ENCODE results near the gene POLN.

- TF ChIP-seq ATF2 (CRISPR knock-in tag; IDR thresholded peaks at IDR 0.05; ENCODE audit: borderline replicate concordance, low read depth): no peak
- no peak for TF ChIP-seq FOXJ3 (CRISPR knock-in tag; IDR thresholded peaks at IDR 0.05; ENCODE audit: borderline replicate concordance)
- no peak for TF ChIP-seq CBFB (CRISPR knock-in tag; IDR thresholded peaks at IDR 0.05; ENCODE audit: low read depth)
- TF ChIP-seq CTCF (IDR thresholded peaks at IDR 0.05): no peak
- TF ChIP-seq ZNF423 (CRISPR knock-in tag; IDR thresholded peaks at IDR 0.05): no peak
- TF ChIP-seq GABPB1 (CRISPR knock-in tag; IDR thresholded peaks at IDR 0.05): no peak
Measured at GRCh38 chr4:2163311-2163821, 78.6 kb downstream of the POLN start.

All from WTC11 (cell line).